SK-N-MC (cell line): ENCODE results near the gene TYROBP.

Source experiments
- EZH2 ChIP-seq: fragments of 200-600 bp; sonication (generic); IDR thresholded peaks from one replicate; pipeline ENCODE4 v1.6.1; 2017; ENCODE audit warnings: antibody characterized with exemption
- POLR2AphosphoS5 ChIP-seq: IDR thresholded peaks from 2 replicates; pipeline ENCODE4 v1.6.1; 2012; ENCODE audit warnings: mild to moderate bottlenecking, low read depth, low read length, borderline replicate concordance

- TF ChIP-seq POLR2AphosphoS5 (no peak), EZH2 (no peak)
Measured at GRCh38 chr19:35935911-35936737, 28.0 kb upstream of the TYROBP start, which contains the start of gene LRFN3.
